GM10266 (cell line): ENCODE data around the gene TBATA.

ENCODE experiments used
- DNase-seq: peaks from one replicate; pipeline ENCODE4 v3.0.0; 2012; ENCODE audit errors: extremely low spot score
- CTCF ChIP-seq: IDR thresholded peaks from 2 replicates; pipeline ENCODE4 v1.5.1; 2012; ENCODE audit warnings: mild to moderate bottlenecking, low read depth; ENCODE audit not compliant: control insufficient read depth, insufficient read depth; ENCODE audit errors: missing control alignments

The TBATA gene

GRCh38 chr10:70799124-70799523 is 13.9 kb upstream of the TBATA start:
- DNase-seq = no peak
- no peak for TF ChIP-seq CTCF

- no peak for TF ChIP-seq CTCF
- no peak for DNase-seq
These were observed 12.7 kb upstream of the TBATA start for GRCh38 chr10:70797840-70798239.

GRCh38 chr10:70795613-70796012 is 10.4 kb upstream of the TBATA start:
- TF ChIP-seq CTCF = no peak
- DNase-seq = no peak

GRCh38 chr10:70791386-70792039 is 6.3 kb upstream of the TBATA start:
- DNase-seq = no peak
- no peak for TF ChIP-seq CTCF

- DNase-seq = no peak
- TF ChIP-seq CTCF = no peak
These were observed 1.7 kb upstream of the TBATA start for GRCh38 chr10:70786799-70787415.

- DNase-seq = no peak
- no peak for TF ChIP-seq CTCF
These were observed 706 bp downstream of the TBATA start for GRCh38 chr10:70784471-70784870.

GRCh38 chr10:70784016-70784415 is 1.2 kb downstream of the TBATA start:
- no peak for TF ChIP-seq CTCF
- DNase-seq = no peak
